Tibial nerve (tissue), 4 donors: Measurements from ENCODE around the gene GRM1.

ENCODE experiments used
- EP300 ChIP-seq, 2 donors: sonication (generic); formaldehyde crosslinking; IDR thresholded peaks; one replicate each; pipeline ENCODE4 v1.6.1; 2017; ENCODE audit warnings: antibody characterized with exemption in 2 of 2, mild to moderate bottlenecking in 1 of 2
- TF ChIP-seq, protein P1 (sequence below), 5 experiments: fragments of 200-600 bp in 3 of 5; fragments of 450-650 bp in 2 of 5; sonication (generic) in 3 of 5; IDR thresholded peaks; one replicate each; pipeline ENCODE4 v1.5.1; 2016 to 2019; ENCODE audit warnings: antibody characterized with exemption in 5 of 5, mild to moderate bottlenecking in 3 of 5, moderate library complexity in 2 of 5

DNA sequence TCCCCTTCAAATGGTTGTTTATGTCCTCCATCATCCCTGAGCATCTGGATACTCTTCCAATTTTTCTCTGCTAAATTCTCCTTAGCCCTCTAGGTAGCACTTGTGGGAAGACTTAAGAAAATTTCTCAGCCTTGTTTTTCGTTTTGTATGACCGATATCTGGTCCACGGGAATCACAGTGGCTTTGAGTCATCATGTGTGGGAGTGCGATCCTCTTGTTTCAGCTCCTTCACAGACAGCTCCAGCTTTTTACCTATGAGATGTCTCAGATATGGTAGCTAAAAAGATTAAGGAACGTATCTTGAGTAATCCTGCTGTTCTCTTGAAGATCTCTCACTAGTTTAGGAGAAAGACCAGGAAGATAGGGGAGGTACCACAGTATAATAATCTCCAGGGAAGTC lies 196.1 kb downstream of the GRM1 start:
- TF ChIP-seq, protein P1, sequence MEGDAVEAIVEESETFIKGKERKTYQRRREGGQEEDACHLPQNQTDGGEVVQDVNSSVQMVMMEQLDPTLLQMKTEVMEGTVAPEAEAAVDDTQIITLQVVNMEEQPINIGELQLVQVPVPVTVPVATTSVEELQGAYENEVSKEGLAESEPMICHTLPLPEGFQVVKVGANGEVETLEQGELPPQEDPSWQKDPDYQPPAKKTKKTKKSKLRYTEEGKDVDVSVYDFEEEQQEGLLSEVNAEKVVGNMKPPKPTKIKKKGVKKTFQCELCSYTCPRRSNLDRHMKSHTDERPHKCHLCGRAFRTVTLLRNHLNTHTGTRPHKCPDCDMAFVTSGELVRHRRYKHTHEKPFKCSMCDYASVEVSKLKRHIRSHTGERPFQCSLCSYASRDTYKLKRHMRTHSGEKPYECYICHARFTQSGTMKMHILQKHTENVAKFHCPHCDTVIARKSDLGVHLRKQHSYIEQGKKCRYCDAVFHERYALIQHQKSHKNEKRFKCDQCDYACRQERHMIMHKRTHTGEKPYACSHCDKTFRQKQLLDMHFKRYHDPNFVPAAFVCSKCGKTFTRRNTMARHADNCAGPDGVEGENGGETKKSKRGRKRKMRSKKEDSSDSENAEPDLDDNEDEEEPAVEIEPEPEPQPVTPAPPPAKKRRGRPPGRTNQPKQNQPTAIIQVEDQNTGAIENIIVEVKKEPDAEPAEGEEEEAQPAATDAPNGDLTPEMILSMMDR (IDR thresholded peaks at IDR 0.05), result no peak
- no peak for TF ChIP-seq EP300 (IDR thresholded peaks at IDR 0.05)
